GM12874 (cell line): ENCODE measurements around the gene LRG1.

Experiments used
- TF ChIP-seq, protein P1 (sequence below): IDR thresholded peaks from 2 replicates; pipeline ENCODE4 v1.5.1; 2011; ENCODE audit warnings: low read depth, mild to moderate bottlenecking, control low read depth, low read length, moderate library complexity; ENCODE audit not compliant: insufficient read depth

The LRG1 gene

DNA sequence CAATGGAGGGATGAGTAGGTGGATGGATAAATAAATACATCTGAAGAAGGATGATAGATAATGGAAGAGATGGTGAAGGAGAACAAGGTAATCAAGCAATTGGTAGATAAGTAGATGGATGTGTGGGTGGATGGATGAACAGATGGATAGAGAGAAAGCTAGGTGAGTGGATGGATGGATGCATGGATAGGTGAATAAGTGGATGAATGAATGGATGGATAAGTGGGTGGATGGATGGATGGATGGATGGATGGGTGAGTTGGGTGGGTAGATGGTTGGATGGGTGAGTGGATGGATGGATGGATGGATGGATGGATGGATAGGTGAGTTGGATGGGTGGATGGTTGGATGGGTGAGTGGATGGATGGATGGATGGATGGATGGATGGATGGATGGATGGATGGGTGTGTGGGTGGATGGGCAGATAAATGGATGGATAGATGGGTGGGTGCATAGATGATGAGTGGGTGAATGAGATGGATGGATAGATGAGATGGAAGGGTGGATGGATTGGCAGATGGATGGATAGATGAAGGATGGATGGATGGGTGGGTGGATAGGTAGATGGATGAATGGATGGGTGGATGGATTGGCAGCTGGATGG, 13.4 kb upstream of the LRG1 start:
- TF ChIP-seq, protein P1, sequence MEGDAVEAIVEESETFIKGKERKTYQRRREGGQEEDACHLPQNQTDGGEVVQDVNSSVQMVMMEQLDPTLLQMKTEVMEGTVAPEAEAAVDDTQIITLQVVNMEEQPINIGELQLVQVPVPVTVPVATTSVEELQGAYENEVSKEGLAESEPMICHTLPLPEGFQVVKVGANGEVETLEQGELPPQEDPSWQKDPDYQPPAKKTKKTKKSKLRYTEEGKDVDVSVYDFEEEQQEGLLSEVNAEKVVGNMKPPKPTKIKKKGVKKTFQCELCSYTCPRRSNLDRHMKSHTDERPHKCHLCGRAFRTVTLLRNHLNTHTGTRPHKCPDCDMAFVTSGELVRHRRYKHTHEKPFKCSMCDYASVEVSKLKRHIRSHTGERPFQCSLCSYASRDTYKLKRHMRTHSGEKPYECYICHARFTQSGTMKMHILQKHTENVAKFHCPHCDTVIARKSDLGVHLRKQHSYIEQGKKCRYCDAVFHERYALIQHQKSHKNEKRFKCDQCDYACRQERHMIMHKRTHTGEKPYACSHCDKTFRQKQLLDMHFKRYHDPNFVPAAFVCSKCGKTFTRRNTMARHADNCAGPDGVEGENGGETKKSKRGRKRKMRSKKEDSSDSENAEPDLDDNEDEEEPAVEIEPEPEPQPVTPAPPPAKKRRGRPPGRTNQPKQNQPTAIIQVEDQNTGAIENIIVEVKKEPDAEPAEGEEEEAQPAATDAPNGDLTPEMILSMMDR, result no peak

- TF ChIP-seq, protein P1, result no peak
These were observed 12.6 kb upstream of the LRG1 start for GRCh38 chr19:4552525-4552819.

- TF ChIP-seq, protein P1, result no peak
These were observed 10.7 kb upstream of the LRG1 start for GRCh38 chr19:4550479-4551050.

DNA sequence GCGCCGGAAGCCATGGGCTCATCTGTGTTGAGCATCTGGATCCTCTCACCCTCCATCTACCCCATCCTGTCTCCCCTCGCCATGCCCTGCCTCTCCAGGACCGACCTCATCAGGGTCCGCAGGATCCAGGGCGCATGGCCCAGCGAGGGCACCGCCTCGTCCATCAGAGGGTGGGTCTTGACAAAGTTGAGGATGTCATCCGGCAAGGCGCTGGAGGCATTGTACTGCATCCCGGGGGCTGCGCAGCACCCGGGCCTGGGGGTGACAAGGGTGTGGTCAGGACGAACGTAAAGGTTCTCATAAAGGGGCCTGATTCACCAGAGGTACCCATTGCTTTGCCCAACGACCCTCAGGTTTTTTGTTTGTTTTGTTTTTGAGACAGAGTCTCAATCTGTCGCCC, 10.2 kb upstream of the LRG1 start:
- TF ChIP-seq, protein P1, result no peak

GRCh38 chr19:4548238-4548584, 8.4 kb upstream of the LRG1 start:
- TF ChIP-seq, protein P1, result no peak

DNA sequence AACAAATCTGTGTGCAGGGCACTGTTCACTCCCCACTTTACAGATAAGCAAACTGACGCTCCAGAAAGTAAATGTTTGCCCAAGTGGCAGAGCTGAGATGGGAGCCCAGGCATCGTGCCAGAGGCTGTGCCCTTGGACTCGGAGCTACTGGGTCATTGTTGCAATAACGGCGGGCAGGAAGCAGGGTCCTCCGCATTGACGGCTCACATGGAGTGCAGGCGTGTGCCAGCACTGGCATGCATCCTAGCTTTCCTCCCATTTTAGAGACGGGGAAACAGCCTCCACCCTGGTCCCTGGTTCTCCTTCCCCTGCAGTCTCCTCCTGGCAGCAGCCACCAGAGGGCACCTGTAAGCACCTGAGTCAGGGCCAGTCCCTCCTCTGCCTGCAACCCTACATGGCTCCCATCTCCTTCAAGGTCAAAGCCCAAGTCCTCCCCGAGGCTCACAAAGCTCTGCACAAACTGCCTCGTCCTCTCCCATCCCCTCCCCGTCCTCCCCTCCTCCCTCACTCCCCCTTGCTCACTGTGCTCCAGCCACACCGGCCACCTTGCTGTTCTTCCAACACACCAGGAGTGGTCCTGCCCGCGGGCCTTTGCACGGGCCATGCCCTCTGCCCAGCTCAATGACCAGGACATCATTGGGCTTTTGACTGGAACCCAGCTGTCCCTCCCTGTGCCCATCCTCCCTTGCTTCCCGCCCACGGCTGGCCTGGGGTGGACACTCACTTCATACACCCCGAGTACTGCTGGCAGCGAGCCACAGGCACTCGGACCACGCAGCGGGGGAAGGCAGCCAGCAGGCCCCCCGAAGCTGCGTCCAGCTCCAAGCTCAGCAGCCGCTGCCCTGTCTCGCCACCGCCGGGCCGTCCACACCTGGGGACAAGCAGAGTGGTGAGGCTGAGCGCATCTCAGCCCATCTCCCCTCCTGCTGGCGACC, 7.7 kb upstream of the LRG1 start:
- TF ChIP-seq, protein P1, result peak; percentile 49

GRCh38 chr19:4543842-4544647, 4.2 kb upstream of the LRG1 start:
- TF ChIP-seq, protein P1, result no peak
